GM23338 (cell line): ENCODE measurements around the gene PARVA. TPM values are rescaled to one million over a fixed set of nuclear protein-coding genes. Genes with fewer than 3 reads are reported as not detected.

Experiments used
- ATAC-seq: fragments of 200-7000 bp; cut with Tn5 transposase; 3 replicates; pipeline ENCODE4 v1.9.1; 2020
- DNase-seq: peaks from one replicate; pipeline ENCODE4 v3.0.0-alpha.2; 2015; ENCODE audit warnings: low spot score
- H2AFZ ChIP-seq: fragments of 200-600 bp; sonication (generic); 2 replicates; pipeline ENCODE4 v1.8.0; 2016; ENCODE audit warnings: antibody characterized with exemption, mild to moderate bottlenecking, moderate library complexity
- H3F3A ChIP-seq: fragments of 200-600 bp; sonication (generic); replicated peaks from 2 replicates; pipeline ENCODE4 v1.8.0; 2017; ENCODE audit warnings: antibody characterized with exemption, mixed run types, low read depth
- H3K27ac ChIP-seq: fragments of 200-600 bp; sonication (generic); 2 replicates; pipeline ENCODE4 v1.6.1; 2016; ENCODE audit warnings: low read depth
- H3K27me3 ChIP-seq: fragments of 200-600 bp; sonication (generic); 2 replicates; pipeline ENCODE4 v1.8.0; 2016; ENCODE audit warnings: mild to moderate bottlenecking, mixed run types, moderate library complexity; ENCODE audit not compliant: insufficient read depth
- H3K36me3 ChIP-seq: fragments of 200-600 bp; sonication (generic); 2 replicates; pipeline ENCODE4 v1.8.0; 2016; ENCODE audit warnings: mild to moderate bottlenecking; ENCODE audit not compliant: insufficient read depth
- H3K4me1 ChIP-seq: fragments of 200-600 bp; sonication (generic); 2 replicates; pipeline ENCODE4 v1.8.0; 2016; ENCODE audit warnings: mild to moderate bottlenecking, moderate library complexity; ENCODE audit not compliant: insufficient read depth
- H3K4me2 ChIP-seq: fragments of 200-600 bp; sonication (generic); 2 replicates; pipeline ENCODE4 v1.7.1; 2017; ENCODE audit warnings: mixed run types
- H3K4me3 ChIP-seq: fragments of 200-600 bp; sonication (generic); 2 replicates; pipeline ENCODE4 v1.6.1; 2016; ENCODE audit warnings: mixed run types
- H3K79me2 ChIP-seq: fragments of 200-600 bp; sonication (generic); replicated peaks from 2 replicates; pipeline ENCODE4 v1.8.0; 2017; ENCODE audit warnings: mild to moderate bottlenecking; ENCODE audit not compliant: insufficient read depth
- H3K9me2 ChIP-seq: fragments of 200-600 bp; sonication (generic); 2 replicates; pipeline ENCODE4 v1.8.0; 2017; ENCODE audit not compliant: insufficient read depth
- H4K20me1 ChIP-seq: fragments of 200-600 bp; sonication (generic); replicated peaks from 2 replicates; pipeline ENCODE4 v1.8.0; 2017; ENCODE audit warnings: mild to moderate bottlenecking; ENCODE audit not compliant: insufficient read depth
- H3K27ac Mint-ChIP-seq: 2 replicates; pipeline ENCODE4 v1.8.0; 2020; ENCODE audit warnings: inconsistent platforms, mild to moderate bottlenecking, moderate library complexity, mixed read lengths
- H3K27me3 Mint-ChIP-seq: 3 replicates; pipeline ENCODE4 v1.8.0; 2022; ENCODE audit warnings: low read depth, mild to moderate bottlenecking, moderate library complexity, mixed read lengths, inconsistent platforms; ENCODE audit not compliant: insufficient read depth, poor library complexity
- H3K36me3 Mint-ChIP-seq: 3 replicates; pipeline ENCODE4 v1.8.0; 2021; ENCODE audit warnings: low read depth, mild to moderate bottlenecking, inconsistent platforms, moderate library complexity, mixed read lengths
- H3K4me1 Mint-ChIP-seq: 3 replicates; pipeline ENCODE4 v1.8.0; 2020; ENCODE audit warnings: mild to moderate bottlenecking, inconsistent platforms, mixed read lengths
- H3K4me3 Mint-ChIP-seq: 3 replicates; pipeline ENCODE4 v1.8.0; 2021; ENCODE audit warnings: moderate library complexity, mild to moderate bottlenecking, inconsistent platforms, mixed read lengths
- H3K9me3 Mint-ChIP-seq: 3 replicates; pipeline ENCODE4 v1.8.0; 2020; ENCODE audit warnings: moderate library complexity, mild to moderate bottlenecking, inconsistent platforms, mixed read lengths
- CREB1 ChIP-seq: fragments of 250-450 bp; sonication (Bioruptor Pico); IDR thresholded peaks from 2 replicates; pipeline ENCODE4 v1.5.0; 2020; ENCODE audit warnings: low read depth, mild to moderate bottlenecking, moderate library complexity
- CTCF ChIP-seq, 2 experiments: fragments of 200-600 bp in 1 of 2; sonication (generic) in 1 of 2; conservative IDR thresholded peaks; 2 replicates each; pipeline versions ENCODE4 v1.5.1 to v1.6.1; 2016 to 2017; ENCODE audit warnings: antibody characterized with exemption in 2 of 2, low read depth in 2 of 2, mild to moderate bottlenecking in 2 of 2, moderate library complexity in 1 of 2
- ETS1 ChIP-seq: IDR thresholded peaks from 2 replicates; pipeline ENCODE4 v1.6.1; 2016; ENCODE audit warnings: antibody characterized with exemption
- EZH2 ChIP-seq: fragments of 200-600 bp; sonication (generic); IDR thresholded peaks from one replicate; pipeline ENCODE4 v1.8.0; 2017; ENCODE audit warnings: antibody characterized with exemption, mild to moderate bottlenecking, low read depth; ENCODE audit not compliant: unreplicated experiment
- EZH2phosphoT487 ChIP-seq: fragments of 200-600 bp; sonication (generic); IDR thresholded peaks from one replicate; pipeline ENCODE4 v1.8.1; 2018; ENCODE audit warnings: antibody characterized with exemption; ENCODE audit not compliant: unreplicated experiment
- NANOG ChIP-seq: IDR thresholded peaks from 2 replicates; pipeline ENCODE4 v1.6.1; 2016; ENCODE audit warnings: antibody characterized with exemption, borderline replicate concordance
- STAT1 ChIP-seq: IDR thresholded peaks from one replicate; pipeline ENCODE4 v1.6.1; 2016; ENCODE audit warnings: antibody characterized with exemption; ENCODE audit not compliant: unreplicated experiment
- ZNF331 ChIP-seq: fragments of 250-450 bp; sonication (Bioruptor Pico); IDR thresholded peaks from 2 replicates; pipeline ENCODE4 v1.5.0; 2020; ENCODE audit warnings: low read depth, mild to moderate bottlenecking, moderate library complexity
- polyA plus RNA-seq: library from polyadenylated mRNA; unstranded; fragments of >200 nt; fragmentation: Nextera tagmentation; extraction: Ambion mirVana; gene quantifications from 2 replicates; pipeline ENCODE4 v1.2.1, GENCODE V29; 2016
- total RNA-seq: library from RNA; depleted of rRNA; stranded (reverse); fragments of >200 nt; shearing (Covaris generic); gene quantifications from 2 replicates; pipeline ENCODE4 v1.2.3, GENCODE V29; 2014
- TF ChIP-seq, protein P1 (sequence below): fragments of 250-450 bp; sonication (Bioruptor Pico); IDR thresholded peaks from 2 replicates; pipeline ENCODE4 v1.5.0; 2020; ENCODE audit warnings: mild to moderate bottlenecking, moderate library complexity

PARVA gene
- total and polyA plus RNA-seq, 2 experiments from 2014 or later = 5.8 to 6.9 TPM

DNA sequence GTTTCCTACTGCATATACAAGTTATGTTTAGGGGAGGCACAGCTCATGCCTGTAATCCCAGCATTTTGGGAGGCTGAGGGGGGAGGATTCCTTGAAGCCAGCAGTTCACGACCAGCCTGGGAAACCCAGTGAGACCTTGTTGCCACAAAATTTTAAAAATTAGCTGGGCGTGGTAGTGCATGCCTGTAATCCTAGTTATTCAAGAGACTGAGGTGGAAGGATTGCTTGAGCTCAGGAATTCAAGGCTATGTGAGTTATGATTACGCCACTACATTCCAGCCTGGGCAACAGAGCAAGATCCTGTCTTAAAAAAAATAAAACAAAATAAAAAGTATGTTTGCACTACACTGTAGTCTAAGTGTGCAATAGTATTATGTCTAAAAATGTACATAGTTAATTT lies 188.0 kb downstream of the PARVA start:
- no peaks in the 10 kb centered on the region for H3K4me1 Mint-ChIP-seq
- no peak overlapping the region for H3K4me3 ChIP-seq
- H3K9me3 Mint-ChIP-seq = no peaks in the 10 kb centered on the region; the same call in 2 of the 3 replicates
- H4K20me1 ChIP-seq = no peaks in the 10 kb centered on the region
- no peak overlapping the region for H3K4me2 ChIP-seq
- no peaks in the 10 kb centered on the region for H3K36me3 Mint-ChIP-seq
- H3K27me3 ChIP-seq = no peaks in the 10 kb centered on the region
- peaks cover 5% of the 10 kb centered on the region; the same call in 1 of the 2 replicates for H3K9me2 ChIP-seq
- DNase-seq (no peak), ATAC-seq (no peak)
- H3F3A ChIP-seq = no peaks in the 10 kb centered on the region
- no peaks in the 10 kb centered on the region for H3K36me3 ChIP-seq
- no peak overlapping the region for H2AFZ ChIP-seq
- H3K79me2 ChIP-seq = no peaks in the 10 kb centered on the region
- H3K27ac ChIP-seq = no peak overlapping the region
- H3K4me1 ChIP-seq = no peaks in the 10 kb centered on the region
- H3K4me3 Mint-ChIP-seq = no peak overlapping the region
- no peak overlapping the region for H3K27ac Mint-ChIP-seq
- TF ChIP-seq CTCF (conservative IDR thresholded peaks at IDR 0.05; ENCODE audit: low read depth in 2 of 2) (no peak), NANOG (no peak), CREB1 (no peak), ZNF331 (CRISPR knock-in tag) (no peak), EZH2phosphoT487 (no peak), ETS1 (no peak), EZH2 (no peak), STAT1 (no peak)
- TF ChIP-seq, protein P1, sequence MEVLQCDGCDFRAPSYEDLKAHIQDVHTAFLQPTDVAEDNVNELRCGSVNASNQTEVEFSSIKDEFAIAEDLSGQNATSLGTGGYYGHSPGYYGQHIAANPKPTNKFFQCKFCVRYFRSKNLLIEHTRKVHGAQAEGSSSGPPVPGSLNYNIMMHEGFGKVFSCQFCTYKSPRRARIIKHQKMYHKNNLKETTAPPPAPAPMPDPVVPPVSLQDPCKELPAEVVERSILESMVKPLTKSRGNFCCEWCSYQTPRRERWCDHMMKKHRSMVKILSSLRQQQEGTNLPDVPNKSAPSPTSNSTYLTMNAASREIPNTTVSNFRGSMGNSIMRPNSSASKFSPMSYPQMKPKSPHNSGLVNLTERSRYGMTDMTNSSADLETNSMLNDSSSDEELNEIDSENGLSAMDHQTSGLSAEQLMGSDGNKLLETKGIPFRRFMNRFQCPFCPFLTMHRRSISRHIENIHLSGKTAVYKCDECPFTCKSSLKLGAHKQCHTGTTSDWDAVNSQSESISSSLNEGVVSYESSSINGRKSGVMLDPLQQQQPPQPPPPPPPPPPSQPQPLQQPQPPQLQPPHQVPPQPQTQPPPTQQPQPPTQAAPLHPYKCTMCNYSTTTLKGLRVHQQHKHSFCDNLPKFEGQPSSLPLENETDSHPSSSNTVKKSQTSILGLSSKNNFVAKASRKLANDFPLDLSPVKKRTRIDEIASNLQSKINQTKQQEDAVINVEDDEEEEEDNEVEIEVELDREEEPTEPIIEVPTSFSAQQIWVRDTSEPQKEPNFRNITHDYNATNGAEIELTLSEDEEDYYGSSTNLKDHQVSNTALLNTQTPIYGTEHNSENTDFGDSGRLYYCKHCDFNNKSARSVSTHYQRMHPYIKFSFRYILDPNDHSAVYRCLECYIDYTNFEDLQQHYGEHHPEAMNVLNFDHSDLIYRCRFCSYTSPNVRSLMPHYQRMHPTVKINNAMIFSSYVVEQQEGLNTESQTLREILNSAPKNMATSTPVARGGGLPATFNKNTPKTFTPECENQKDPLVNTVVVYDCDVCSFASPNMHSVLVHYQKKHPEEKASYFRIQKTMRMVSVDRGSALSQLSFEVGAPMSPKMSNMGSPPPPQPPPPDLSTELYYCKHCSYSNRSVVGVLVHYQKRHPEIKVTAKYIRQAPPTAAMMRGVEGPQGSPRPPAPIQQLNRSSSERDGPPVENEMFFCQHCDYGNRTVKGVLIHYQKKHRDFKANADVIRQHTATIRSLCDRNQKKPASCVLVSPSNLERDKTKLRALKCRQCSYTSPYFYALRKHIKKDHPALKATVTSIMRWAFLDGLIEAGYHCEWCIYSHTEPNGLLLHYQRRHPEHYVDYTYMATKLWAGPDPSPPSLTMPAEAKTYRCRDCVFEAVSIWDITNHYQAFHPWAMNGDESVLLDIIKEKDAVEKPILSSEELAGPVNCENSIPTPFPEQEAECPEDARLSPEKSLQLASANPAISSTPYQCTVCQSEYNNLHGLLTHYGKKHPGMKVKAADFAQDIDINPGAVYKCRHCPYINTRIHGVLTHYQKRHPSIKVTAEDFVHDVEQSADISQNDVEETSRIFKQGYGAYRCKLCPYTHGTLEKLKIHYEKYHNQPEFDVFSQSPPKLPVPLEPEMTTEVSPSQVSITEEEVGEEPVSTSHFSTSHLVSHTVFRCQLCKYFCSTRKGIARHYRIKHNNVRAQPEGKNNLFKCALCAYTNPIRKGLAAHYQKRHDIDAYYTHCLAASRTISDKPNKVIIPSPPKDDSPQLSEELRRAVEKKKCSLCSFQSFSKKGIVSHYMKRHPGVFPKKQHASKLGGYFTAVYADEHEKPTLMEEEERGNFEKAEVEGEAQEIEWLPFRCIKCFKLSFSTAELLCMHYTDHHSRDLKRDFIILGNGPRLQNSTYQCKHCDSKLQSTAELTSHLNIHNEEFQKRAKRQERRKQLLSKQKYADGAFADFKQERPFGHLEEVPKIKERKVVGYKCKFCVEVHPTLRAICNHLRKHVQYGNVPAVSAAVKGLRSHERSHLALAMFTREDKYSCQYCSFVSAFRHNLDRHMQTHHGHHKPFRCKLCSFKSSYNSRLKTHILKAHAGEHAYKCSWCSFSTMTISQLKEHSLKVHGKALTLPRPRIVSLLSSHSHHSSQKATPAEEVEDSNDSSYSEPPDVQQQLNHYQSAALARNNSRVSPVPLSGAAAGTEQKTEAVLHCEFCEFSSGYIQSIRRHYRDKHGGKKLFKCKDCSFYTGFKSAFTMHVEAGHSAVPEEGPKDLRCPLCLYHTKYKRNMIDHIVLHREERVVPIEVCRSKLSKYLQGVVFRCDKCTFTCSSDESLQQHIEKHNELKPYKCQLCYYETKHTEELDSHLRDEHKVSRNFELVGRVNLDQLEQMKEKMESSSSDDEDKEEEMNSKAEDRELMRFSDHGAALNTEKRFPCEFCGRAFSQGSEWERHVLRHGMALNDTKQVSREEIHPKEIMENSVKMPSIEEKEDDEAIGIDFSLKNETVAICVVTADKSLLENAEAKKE = no peak
- H3K27me3 Mint-ChIP-seq = no peaks in the 10 kb centered on the region
